Measurements from ENCODE around the gene FRA10AC1.

The FRA10AC1 gene

DNA sequence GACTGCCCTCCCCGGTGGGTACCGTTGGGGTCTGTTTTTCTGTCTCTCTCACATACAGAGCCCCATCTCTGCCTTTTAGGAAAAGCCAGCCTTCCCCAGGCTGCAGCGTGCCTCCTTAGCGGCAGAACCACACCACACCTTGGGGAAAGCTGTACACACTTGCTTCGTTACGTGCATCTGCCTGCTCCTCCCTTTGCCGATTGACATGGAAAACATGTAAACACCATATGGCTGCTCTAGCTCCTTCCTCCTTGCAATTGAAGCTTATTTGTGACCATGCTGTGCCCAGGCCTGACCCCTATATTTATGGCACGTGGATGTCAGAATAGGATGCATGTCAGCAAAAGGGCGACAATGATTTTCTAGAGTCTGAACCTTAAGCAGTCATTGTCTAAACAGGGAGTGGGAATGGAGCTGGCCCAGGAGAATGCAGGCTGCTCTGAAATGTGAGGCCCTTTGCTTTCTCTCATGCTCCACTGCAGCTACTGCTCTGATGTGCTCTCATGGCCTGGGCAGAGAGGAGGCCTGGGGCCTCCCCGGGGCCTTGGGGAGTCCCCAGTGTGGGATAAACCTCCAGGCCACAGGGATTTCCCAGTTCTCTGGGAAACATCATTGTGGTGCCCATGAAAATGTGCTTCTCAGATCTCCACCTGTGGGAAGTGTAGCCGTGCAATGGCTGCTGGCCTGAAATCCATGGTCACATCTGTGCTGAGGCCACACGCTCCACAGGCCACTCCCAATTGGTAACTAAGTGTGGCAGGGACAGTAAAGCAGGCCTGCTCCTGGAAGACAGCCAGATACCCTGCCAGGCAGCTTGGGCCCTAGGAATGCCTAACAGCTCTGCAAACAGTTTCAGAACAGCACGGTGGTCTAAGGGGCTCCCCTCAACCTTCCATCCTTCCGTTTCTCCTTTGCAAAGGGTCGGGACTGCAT is 71.5 kb downstream of the FRA10AC1 start:
- no peaks in the 10 kb centered on the region for H3K4me1 ChIP-seq (ENCODE audit: insufficient read depth, low read length)
- H3K36me3 ChIP-seq (ENCODE audit: insufficient read depth, low read length) = no peaks in the 10 kb centered on the region
- no peaks in the 10 kb centered on the region for H3K9me3 ChIP-seq (ENCODE audit: control insufficient read depth, insufficient read depth, low read length)
- H3K9ac ChIP-seq (ENCODE audit: low read depth, low read length) = no peak overlapping the region

DNA sequence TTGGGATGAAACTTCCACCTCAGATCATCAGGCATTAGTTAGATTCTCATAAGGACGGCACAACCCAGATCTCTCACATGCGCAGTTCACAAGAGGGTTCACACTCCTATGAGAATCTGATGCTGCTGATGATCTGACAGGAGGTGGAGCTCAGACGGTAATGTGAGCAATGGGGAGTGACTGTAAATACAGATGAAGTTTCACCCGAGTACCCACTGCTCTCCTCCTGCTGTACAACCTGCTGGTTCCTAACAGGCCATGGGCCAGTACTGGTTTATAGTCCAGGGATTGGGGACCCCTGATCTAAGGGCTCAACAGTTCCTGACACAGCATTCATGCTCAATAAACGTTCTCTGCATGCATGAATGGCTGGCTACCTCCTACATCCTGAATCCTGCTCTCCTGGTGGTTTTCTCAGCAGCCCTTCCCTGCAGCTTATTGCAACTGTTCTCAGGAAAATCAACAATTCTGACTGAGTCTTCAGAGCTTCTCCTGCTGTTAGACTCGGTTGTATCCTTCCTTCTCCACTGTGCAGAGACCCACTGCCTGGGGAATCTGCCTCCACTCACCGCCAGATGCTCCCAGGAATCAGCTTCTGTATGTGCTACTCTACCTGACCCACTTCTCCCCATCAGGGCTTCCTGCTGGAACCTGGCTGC is 72.6 kb downstream of the FRA10AC1 start:
- no peaks in the 10 kb centered on the region for H3K9me3 ChIP-seq (ENCODE audit: control insufficient read depth, insufficient read depth, low read length)
- H3K9ac ChIP-seq (ENCODE audit: low read depth, low read length) = no peak overlapping the region
- no peaks in the 10 kb centered on the region for H3K4me1 ChIP-seq (ENCODE audit: insufficient read depth, low read length)
- H3K36me3 ChIP-seq (ENCODE audit: insufficient read depth, low read length) = no peaks in the 10 kb centered on the region

DNA sequence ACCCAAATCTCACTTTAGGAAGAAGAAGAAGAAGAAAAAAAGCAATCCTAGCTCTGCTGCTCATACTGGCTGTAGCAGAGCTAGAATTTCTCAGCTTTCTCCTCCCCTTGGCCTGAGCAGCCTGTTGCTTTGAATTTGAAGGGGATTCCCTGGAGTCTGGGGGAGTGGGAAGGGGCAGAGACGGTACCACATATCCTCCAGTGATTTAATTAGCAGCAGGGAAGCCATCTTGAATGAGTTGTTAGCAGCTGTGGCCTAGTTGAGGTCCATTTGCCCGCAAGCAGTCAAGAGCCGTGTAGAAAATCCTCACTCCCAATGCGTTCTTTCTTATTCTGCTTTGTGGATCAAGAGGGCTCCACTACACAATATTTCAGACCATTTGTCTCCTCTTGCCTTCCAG is 73.5 kb downstream of the FRA10AC1 start:
- Histone ChIP-seq H3K36me3 (ENCODE audit: insufficient read depth, low read length) (no peaks in the 10 kb centered on the region), H3K9ac (ENCODE audit: low read depth, low read length) (no peak overlapping the region), H3K9me3 (ENCODE audit: control insufficient read depth, insufficient read depth, low read length) (no peaks in the 10 kb centered on the region), H3K4me1 (ENCODE audit: insufficient read depth, low read length) (no peaks in the 10 kb centered on the region)

DNA sequence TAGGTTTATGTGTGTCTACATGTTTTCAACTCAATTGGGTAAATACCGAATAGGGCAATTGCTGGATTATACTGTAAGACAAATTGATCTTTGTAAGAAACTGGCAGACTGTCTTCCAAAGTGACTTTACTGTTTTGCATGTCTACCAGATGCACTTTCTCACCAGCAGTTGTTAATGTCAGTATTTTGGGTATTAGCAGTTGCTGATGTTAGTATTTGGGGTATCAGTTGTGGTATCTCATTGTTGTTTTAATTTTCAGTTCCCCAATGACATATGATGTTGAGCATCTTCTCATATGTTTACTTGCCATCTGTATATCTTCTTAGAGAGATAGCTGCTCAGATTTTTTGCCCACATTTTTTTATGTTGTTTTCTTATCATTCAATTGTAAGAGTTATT is 79.5 kb downstream of the FRA10AC1 start:
- Histone ChIP-seq H3K36me3 (ENCODE audit: insufficient read depth, low read length) (no peaks in the 10 kb centered on the region), H3K9ac (ENCODE audit: low read depth, low read length) (no peak overlapping the region), H3K4me1 (ENCODE audit: insufficient read depth, low read length) (no peaks in the 10 kb centered on the region), H3K9me3 (ENCODE audit: control insufficient read depth, insufficient read depth, low read length) (no peaks in the 10 kb centered on the region)

DNA sequence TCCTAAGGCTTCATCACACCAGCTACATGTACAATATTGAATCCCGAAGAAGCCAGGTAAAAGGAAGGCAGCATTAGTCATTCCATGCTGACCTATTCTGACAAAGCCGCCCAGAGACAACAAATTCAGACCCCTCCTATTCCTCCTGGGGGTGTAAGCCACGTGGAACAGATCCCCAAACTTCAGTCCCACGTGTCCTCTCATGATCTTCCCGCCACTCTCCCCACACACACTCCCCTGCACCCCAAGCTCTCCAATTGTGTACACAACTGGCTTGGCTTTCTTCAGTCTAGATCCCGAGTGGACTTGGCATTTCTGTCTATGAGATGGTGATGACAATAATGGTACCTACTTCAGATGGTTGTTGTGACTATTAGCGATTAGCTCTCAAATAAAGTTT is 81.5 kb downstream of the FRA10AC1 start:
- Histone ChIP-seq H3K9me3 (ENCODE audit: control insufficient read depth, insufficient read depth, low read length) (no peaks in the 10 kb centered on the region), H3K4me1 (ENCODE audit: insufficient read depth, low read length) (peaks cover 4% of the 10 kb centered on the region; the same call in 1 of the 2 replicates), H3K36me3 (ENCODE audit: insufficient read depth, low read length) (no peaks in the 10 kb centered on the region), H3K9ac (ENCODE audit: low read depth, low read length) (no peak overlapping the region)

All from ES-I3 (cell line).